Fibroblast of gingiva (primary cell): ENCODE measurements around the gene MEGF8.
"Not testable (repeated sequence)": the region's sequence is repeated elsewhere in the genome, so short reads cannot be mapped to it uniquely, and the experiment has no call there.

Source experiments
- DNase-seq: peaks from one replicate; pipeline ENCODE4 v3.0.0-alpha.2; 2011; ENCODE audit warnings: low read depth

The MEGF8 gene

DNA sequence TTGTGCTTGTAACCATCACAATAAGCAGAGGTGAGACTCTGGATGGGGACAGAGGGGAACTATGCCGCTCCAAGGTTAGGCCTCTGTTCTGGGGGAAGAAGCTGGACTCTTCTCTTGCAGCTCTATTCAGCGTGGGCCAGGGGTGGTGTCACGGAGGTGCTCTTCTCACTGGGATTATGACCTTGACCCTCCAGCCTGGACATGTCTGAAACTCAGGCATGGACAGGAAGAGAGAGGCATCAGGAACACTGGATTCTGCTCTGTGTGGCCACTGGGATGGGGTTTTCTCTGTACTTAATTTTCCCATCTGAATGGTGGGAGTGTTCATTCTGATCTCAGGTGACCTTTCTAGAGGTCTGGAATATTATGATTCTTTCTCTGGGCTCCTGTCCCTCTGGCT, 7.6 kb downstream of the MEGF8 start:
- no peak for DNase-seq

DNA sequence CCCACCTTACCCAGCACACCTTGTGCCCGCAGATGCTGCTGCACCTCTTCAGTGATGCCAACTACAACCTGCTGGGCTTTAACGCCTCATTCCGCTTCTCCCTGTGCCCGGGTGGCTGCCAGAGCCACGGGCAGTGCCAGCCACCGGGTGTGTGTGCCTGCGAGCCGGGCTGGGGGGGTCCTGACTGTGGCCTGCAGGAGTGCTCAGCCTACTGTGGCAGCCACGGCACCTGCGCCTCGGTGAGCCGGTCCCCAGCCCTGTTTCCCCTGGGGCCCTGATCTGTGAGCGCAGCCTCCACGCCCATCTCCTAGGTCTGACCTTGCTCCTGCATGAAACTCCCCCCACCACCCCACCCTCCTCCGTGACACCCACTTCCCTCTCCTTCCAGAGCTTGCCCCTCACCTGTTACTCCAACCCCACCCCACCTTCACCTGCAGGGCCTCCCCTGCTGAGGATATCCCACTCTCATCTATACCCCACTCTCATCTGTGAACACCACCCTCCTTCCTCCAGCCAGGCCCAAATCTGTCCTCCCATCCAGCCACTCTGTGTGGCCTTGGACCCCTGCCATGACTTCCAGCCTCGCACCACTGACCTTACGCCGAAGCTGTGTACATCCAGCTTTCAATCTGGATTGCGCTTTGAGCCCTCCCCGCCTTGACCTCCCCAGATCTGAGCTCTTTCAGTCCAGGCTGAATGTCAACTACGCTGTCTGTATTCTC, 8.7 kb downstream of the MEGF8 start:
- DNase-seq = no peak

DNA sequence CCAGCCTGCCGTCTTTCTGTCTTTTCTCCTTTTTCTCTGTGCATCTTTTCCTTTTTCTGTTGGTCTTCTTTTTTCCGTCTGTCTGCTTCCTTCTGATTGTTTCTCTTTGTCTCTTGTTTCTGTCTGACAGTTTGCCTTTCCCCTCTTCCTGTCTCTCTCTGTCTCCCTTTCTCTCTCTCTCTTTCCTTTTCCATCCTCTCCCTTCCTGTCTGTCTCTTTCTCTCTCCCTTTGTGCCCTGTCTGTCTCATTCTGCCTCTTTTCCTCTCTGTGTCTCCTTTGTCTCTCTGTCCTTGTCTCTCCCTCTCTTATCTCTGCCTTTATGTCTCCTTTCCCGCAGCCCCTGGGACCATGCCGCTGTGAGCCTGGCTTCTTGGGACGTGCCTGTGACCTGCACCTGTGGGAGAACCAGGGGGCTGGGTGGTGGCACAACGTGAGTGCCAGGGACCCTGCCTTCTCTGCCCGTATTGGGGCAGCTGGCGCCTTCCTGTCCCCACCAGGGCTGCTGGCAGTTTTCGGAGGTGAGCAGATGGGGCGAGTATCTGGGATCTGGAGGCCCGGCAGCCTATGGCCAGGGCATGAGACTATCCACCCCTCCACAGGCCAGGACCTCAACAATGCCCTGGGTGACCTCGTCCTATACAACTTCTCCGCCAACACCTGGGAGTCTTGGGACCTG, 9.4 kb downstream of the MEGF8 start:
- DNase-seq = no peak

DNA sequence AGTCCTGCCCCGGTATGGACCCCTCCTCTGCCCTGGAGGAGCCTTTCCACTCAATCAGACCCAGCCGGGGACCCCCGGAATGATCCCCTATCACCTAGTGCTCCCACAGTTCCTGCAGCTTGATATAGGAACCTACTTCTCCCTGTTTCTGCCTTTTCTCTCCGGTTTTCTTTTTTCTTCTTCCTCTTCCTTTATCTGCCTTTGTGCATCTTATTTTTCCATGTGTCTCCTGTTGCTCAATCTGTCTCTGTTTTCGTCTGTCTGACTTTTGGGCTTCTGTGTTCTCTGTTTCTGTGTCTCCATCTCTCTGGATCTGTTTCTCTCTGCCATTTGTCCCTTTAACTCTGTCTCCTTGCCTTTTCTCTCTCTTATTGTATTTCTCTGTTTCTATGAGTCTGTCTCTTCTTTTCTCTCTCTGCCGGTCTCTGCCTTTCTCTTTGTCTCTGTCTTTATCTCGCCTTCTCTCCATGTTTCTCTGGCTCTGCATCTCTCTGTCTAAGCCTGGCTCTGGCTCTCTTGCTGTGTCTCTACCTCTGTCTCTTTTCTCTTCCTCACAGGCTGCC, 10.0 kb downstream of the MEGF8 start:
- no peak for DNase-seq

DNA sequence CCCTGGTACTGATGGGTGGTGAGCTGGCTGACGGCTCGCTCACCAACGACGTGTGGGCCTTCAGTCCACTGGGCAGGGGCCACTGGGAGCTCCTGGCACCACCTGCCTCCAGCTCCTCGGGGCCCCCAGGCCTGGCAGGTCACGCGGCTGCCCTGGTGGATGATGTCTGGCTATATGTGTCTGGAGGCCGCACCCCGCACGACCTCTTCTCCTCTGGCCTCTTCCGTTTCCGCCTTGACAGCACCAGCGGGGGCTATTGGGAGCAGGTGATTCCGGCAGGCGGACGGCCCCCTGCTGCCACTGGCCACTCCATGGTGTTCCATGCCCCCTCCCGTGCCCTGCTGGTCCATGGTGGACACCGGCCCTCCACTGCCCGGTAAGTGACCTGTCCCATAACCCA, 10.5 kb downstream of the MEGF8 start:
- DNase-seq = no peak

DNA sequence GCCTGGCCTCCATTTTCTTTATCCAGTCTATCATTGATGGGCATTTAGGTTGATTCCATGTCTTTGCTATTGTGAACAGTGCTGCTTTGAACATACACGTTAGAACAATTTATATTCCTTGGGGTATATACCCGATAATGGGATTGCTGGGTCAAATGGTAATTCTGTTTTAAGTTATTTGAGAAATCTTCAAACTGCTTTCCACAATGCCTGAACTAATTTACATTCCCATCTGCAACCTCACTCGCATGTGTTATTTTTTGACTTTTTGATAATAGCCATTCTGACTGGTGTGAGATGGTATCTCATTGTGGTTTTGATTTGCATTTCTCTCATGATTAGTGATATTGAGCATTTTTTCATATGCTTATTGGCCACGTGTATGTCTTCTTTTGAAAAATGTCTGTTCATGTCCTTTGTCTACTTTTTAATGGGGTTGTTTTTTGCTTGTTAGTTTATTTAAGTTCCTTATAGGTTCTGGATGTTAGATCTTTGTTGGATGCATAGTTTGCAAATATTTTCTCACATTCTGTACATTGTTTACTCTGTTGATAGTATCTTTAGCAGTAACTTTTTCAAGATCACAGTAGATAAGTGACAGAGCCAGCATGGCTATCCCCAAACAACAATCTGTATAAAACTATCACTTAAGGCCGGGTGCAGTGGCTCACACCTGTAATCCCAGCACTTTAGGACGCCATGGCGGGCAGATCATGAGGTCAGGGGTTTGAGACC, 13.9 kb downstream of the MEGF8 start:
- DNase-seq = not testable (repeated sequence)

DNA sequence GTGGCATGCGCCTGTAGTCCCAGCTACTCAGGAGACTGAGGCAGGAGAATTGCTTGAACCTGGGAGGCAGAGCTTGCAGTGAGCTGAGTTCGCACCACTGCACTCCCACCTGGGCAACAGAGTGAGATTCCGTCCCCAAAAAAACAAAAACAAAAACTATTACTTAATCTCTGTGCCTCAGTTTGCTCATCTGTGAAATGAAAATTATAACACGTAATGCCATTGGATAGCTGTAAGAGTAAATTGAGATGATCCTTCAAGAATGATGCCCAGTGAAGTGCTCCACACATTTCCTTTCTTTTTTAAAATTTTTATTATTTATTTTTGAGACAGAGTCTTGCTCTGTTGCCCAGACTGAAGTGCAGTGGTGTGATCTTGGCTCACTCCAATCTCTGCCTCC, 14.5 kb downstream of the MEGF8 start:
- DNase-seq = not testable (repeated sequence)

DNA sequence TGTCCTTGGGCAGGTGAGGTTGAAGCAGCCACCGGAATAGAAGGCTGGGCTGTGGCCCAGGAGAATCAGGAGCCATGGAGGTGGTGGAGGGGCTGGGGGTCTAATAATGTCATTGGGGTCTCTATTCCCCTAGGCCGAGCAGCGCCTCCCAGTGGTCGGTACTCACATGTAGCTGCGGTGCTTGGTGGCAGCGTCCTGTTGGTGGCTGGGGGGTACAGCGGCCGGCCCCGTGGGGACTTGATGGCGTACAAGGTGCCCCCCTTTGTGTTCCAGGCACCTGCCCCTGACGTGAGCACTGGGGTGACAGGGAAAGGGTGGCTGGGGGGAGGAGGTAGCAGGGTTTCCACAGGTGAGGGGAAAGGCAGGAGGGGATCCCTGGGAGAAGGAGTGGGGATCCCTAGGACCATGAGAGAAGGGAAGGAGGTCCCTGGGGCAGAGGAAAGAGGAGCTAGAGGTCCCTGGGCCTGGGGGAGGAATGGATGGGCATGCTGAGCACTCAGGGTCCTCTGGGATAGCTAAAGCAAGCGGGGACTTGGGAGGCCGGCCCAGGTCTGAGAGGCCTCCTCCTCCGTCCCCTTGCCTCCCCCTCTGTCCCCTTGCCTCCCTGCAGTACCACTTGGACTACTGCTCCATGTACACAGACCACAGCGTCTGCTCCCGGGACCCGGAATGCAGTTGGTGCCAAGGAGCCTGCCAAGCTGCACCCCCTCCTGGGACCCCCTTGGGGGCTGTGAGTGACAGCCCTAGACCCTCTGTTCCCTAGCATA, 18.1 kb downstream of the MEGF8 start:
- no peak for DNase-seq

DNA sequence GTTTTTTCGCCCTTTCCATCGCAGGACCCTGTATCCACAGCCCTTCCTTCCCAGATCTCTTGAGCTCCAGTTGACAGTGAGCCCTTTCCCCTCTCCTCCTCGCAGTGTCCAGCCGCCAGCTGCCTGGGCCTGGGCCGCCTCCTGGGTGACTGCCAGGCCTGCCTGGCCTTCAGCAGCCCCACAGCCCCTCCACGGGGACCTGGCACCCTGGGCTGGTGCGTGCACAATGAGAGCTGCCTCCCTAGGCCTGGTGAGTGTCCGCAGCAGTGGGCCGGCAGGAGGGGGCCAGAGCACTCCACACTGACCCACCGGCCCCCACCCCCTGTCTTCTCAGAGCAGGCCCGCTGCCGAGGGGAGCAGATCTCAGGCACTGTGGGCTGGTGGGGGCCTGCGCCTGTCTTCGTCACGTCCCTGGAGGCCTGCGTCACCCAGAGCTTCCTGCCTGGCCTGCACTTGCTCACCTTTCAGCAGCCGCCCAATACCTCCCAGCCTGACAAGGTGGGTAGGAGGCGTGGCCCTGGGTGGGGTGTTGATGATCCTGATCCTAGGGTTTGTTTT, 19.0 kb downstream of the MEGF8 start:
- no peak for DNase-seq

DNA sequence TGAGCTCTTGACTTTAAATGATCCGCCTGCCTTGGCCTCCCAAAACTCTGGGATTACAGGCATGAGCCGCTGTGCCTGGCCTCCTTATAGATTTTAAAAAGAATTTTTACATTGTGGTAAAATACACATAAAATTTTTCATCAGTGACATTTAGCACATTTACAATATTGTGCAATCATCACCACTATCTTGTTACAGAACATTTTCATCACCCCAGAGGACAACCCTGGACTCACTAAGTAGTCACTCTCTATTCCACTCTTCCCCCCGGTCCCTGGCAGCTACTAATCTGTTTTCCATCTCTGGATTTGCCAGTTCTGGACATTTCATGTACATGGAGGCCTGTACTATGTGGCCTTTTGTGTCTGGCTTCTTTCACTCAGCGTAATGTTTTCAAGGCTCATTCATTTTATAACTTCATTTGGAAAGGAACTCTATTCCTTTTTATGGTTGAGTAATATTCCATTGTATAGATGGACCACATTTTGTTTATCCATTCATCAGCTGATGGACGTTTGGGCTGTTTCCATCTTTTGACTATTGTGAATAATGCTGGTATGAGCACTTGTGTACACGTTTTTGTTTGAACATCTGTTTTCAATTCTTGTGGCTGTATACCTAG, 19.9 kb downstream of the MEGF8 start:
- peak; percentile 84 for DNase-seq

DNA sequence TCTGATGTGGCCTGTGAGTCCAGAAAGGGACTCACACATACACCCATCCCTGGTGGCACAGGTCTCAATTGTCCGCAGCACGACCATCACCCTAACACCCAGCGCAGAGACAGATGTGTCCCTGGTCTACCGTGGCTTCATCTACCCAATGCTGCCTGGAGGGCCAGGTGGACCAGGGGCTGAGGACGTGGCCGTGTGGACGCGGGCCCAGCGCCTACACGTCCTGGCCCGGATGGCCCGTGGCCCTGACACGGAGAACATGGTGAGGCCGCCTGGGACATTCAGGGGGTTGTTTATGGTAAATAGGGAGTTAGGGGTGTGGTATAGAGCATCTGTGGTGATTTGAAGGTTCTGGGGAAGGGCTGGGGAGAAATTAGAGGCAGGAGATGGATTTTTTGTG, 22.8 kb downstream of the MEGF8 start:
- no peak for DNase-seq

DNA sequence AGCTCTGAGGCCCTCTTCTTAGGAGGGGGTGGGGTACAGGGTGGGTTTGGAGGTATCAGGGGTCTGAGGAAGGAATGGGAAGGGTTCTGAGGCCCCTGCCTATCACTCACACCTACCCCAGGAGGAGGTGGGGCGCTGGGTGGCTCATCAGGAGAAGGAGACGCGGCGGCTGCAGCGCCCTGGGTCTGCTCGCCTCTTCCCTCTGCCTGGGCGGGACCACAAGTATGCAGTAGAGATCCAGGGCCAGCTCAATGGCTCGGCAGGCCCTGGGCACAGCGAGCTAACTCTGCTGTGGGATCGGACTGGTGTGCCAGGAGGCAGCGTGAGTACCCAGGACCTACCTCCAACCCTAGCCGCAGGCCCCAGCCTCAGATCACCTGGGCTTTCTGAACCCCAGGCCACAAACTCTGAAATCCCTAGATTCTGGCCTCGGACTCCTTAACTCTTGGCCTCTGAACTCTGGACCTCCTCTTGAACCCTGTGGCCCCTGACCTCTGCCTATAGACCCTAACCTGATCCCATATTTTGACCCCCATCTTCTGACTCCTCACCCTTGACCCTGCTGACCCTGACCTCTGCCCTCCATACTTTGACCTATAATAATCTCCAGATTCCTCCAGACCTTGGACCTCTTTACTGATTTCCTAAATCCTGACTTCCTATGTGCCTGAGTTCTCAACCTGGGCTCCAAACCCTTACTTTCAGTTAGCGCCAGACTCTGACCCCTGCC, 24.1 kb downstream of the MEGF8 start:
- DNase-seq = no peak

DNA sequence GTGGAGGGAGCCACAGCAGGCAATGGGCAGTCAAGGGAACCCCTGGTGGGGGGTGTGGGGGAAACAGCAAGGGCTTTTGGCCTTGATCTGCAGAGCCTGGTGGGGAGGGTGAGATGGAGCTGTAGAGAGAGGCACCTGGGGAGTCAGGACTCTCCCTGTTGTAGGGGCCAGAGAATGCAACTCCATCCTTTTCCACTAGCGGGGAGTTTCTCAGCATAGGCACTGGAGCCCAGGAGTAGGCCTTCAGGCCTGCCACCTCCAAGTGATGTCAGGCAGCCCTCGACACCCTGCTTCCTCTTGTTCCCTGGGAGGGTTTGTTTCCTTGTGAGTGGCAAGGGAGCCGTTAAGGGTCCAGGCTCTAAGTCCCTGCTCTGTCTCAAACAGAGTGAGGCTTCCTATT, 25.0 kb downstream of the MEGF8 start:
- DNase-seq = no peak

DNA sequence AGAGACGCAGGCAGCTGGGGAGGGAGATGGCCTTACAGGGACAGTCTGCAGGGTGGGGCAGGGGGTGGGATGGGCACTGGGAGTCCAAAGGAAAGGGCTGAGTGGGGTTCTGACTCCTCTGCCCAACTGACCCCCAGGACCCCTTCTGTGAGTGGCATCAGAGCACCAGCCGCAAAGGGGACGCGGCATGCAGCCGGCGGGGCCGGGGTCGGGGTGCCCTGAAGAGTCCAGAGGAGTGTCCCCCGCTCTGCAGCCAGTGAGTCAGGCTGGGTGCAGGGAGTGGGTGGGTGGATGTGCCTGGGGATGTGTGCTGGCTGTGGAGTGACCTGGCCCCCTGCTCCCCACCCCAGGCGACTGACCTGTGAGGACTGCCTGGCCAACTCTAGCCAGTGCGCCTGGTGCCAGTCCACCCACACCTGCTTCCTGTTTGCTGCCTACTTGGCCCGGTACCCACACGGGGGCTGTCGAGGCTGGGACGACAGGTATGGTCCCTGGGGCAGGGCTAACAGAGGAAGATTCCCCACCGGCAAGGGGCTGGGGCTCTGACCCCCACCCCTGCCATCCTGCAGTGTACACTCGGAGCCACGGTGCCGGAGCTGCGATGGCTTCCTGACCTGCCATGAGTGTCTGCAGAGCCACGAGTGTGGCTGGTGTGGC, 25.8 kb downstream of the MEGF8 start:
- no peak for DNase-seq

DNA sequence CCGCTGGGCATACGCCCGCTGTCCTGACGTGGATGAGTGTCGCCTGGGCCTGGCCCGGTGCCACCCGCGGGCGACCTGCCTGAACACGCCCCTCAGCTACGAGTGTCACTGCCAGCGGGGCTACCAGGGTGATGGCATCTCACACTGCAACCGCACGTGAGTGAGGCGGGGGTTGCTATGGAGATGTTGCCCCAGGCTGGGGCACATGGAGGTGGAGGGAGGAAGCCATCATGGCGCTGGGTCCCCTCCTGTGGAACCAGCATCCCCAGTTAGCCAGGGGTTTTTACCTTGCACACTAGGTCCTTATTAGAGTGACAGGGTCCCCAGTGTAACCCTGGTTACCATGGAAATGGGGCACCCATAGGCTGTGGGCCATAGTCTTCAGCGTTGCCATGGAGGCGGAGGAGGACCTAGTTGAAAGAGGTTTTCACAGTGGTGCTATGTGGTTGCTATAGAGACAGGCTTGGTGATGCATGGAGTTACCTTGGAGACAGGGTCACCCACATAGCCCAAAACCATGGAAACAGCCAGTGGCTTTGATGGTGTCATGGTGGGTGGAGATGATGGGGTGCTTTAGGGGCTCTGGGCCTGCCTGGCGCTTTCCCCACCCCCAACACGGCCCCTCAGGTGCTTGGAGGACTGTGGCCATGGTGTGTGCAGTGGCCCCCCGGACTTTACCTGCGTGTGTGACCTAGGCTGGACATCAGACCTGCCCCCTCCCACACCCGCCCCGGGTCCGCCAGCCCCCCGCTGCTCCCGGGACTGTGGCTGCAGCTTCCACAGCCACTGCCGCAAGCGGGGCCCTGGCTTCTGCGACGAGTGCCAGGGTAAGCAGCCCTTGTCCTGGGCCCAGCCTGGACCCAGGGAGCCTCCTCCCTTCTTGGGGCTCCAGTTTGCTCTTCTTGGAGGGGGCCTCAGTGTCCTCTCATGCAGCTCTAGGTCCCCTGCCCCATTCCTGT, 27.1 kb downstream of the MEGF8 start:
- no peak for DNase-seq

DNA sequence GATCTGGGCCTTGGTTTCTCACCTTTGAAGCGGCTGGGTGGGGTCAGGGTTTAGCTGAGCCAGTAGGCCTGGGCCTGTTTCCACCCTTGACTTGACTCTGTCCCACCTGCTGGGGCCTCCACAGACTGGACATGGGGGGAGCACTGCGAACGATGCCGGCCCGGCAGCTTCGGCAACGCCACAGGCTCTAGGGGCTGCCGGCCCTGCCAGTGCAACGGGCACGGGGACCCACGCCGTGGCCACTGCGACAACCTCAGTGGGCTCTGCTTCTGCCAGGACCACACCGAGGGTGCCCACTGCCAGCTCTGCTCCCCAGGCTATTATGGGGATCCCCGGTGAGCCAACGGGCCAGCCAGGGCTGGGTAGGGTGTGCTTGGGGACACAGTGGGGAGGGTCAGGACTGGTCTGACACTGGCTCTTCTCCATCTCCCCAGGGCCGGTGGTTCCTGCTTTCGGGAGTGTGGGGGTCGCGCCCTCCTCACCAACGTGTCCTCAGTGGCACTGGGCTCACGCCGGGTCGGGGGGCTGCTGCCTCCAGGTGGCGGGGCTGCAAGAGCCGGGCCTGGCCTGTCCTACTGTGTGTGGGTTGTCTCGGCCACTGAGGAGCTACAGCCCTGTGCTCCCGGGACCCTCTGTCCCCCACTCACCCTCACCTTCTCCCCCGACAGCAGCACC, 28.0 kb downstream of the MEGF8 start:
- DNase-seq = no peak

DNA sequence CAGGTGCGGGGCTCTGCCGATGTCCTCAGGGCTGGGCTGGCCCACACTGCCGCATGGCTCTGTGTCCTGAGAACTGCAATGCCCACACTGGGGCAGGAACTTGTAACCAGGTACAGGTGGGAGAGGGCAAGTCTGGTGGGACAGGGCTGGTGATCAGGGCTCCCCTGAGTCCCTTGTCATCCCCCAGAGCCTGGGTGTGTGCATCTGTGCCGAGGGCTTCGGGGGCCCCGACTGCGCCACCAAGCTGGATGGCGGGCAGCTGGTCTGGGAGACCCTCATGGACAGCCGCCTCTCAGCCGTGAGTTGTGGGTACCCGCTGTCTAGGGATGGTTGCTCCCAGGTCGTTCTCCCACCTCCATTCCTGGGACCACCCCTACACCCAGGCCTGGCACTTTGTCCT, 30.5 kb downstream of the MEGF8 start:
- DNase-seq = no peak

DNA sequence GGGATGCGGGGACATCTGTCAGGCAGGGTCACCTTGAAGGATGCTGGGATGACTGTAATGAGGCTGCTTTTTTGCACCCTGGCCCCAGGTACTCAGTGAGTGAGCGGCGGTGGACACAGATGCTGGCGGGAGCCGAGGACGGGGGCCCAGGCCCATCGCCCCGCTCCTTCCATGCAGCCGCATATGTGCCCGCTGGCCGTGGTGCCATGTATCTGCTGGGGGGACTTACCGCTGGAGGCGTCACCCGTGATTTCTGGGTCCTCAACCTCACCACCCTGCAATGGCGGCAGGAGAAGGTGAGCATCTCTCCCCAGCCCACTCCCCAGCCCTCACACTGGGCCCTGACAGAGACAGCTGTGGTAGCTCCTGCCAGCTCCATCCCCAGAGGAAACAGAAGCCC, 31.3 kb downstream of the MEGF8 start:
- no peak for DNase-seq
